ENCODE results near the gene PRDX6. TPM values are rescaled to one million over a fixed set of nuclear protein-coding genes. Genes with fewer than 3 reads are reported as not detected.
A peak's percentile ranks its signal among the peaks of the same experiment; 100 is the strongest.
"Not testable (repeated sequence)": the region's sequence is repeated elsewhere in the genome, so short reads cannot be mapped to it uniquely, and the experiment has no call there.

The PRDX6 gene
- total and polyA plus RNA-seq, 8 donors, result 236 to 279 (median 258) TPM

- no peak for TF ChIP-seq CTCF (IDR thresholded peaks at IDR 0.05)
These were observed 28.2 kb upstream of the PRDX6 start for GRCh38 chr1:173448945-173449344.

GRCh38 chr1:173451981-173452380 lies 25.2 kb upstream of the PRDX6 start:
- no peak for TF ChIP-seq CTCF (IDR thresholded peaks at IDR 0.05)
- Histone ChIP-seq H3K36me3 (no peaks in the 10 kb centered on the region), H3K27ac (peak overlapping the region in 1 of 2 donors; percentile 30), H3K4me3 (no peak overlapping the region), H3K27me3 (no peaks in the 10 kb centered on the region), H3K9me3 (no peaks in the 10 kb centered on the region), H3K4me1 (no peaks in the 10 kb centered on the region)
- intact Hi-C loops (cut with DNase I), result no loop called here
- peak; percentile 93 for ATAC-seq
- peak in 2 of 4 donors; percentile 49 to 64 for DNase-seq

More at GRCh38 chr1:173448945-173449344, 28.2 kb upstream of the PRDX6 start:
- no peak overlapping the region for H3K27ac ChIP-seq
- peaks cover 0 to 8% of the 10 kb centered on the region in 2 donors for H3K9me3 ChIP-seq
- no peak for DNase-seq
- H3K4me1 ChIP-seq, result no peaks in the 10 kb centered on the region
- intact Hi-C loops (cut with DNase I), result no loop called here
- H3K27me3 ChIP-seq, result no peaks in the 10 kb centered on the region
- H3K36me3 ChIP-seq, result no peaks in the 10 kb centered on the region
- H3K4me3 ChIP-seq, result no peak overlapping the region
- no peak for ATAC-seq

GRCh38 chr1:173453982-173454381 lies 23.2 kb upstream of the PRDX6 start:
- Histone ChIP-seq H3K4me3 (no peak overlapping the region), H3K27me3 (no peaks in the 10 kb centered on the region), H3K4me1 (no peaks in the 10 kb centered on the region), H3K36me3 (no peaks in the 10 kb centered on the region), H3K9me3 (no peaks in the 10 kb centered on the region), H3K27ac (no peak overlapping the region)
- DNase-seq (no peak), ATAC-seq (no peak)
- no peak for TF ChIP-seq CTCF (IDR thresholded peaks at IDR 0.05)
- intact Hi-C loops (cut with DNase I), result no loop called here

GRCh38 chr1:173454966-173455524 lies 22.1 kb upstream of the PRDX6 start:
- intact Hi-C loops (cut with DNase I), result no loop called here
- Histone ChIP-seq H3K36me3 (peaks cover 0 to 9% of the 10 kb centered on the region in 2 donors), H3K27ac (no peak overlapping the region), H3K4me1 (no peaks in the 10 kb centered on the region), H3K4me3 (no peak overlapping the region), H3K27me3 (no peaks in the 10 kb centered on the region), H3K9me3 (no peaks in the 10 kb centered on the region)
- TF ChIP-seq CTCF (IDR thresholded peaks at IDR 0.05), result no peak
- no peak for DNase-seq
- ATAC-seq, result no peak

GRCh38 chr1:173459885-173460284 lies 17.2 kb upstream of the PRDX6 start:
- peaks cover 0 to 9% of the 10 kb centered on the region in 2 donors for H3K9me3 ChIP-seq
- no peak for TF ChIP-seq CTCF (IDR thresholded peaks at IDR 0.05)
- H3K4me3 ChIP-seq, result no peak overlapping the region
- H3K27ac ChIP-seq, result no peak overlapping the region
- intact Hi-C loops (cut with DNase I), result no loop called here
- H3K4me1 ChIP-seq, result no peaks in the 10 kb centered on the region
- ATAC-seq (no peak), DNase-seq (no peak)
- no peaks in the 10 kb centered on the region for H3K27me3 ChIP-seq
- peaks cover 0 to 32% of the 10 kb centered on the region in 2 donors for H3K36me3 ChIP-seq

GRCh38 chr1:173462666-173463065 lies 14.5 kb upstream of the PRDX6 start:
- H3K27ac ChIP-seq; H3K4me3 ChIP-seq; H3K9me3 ChIP-seq; H3K4me1 ChIP-seq; intact Hi-C loops (cut with DNase I); H3K27me3 ChIP-seq; ATAC-seq; DNase-seq: not testable (repeated sequence)
- peaks cover 0 to 32% of the 10 kb centered on the region in 2 donors for H3K36me3 ChIP-seq

- H3K27me3 ChIP-seq; DNase-seq; intact Hi-C loops (cut with DNase I); H3K27ac ChIP-seq; H3K4me1 ChIP-seq; H3K4me3 ChIP-seq; H3K9me3 ChIP-seq; ATAC-seq: not testable (repeated sequence)
- peaks cover 0 to 32% of the 10 kb centered on the region in 2 donors for H3K36me3 ChIP-seq
These were observed 12.9 kb upstream of the PRDX6 start for GRCh38 chr1:173464185-173464584.

Measured in left lung (tissue), 10 donors.